Ishikawa (cell line): ENCODE data around the gene TBPL2.

Source experiments
- CEBPB ChIP-seq: IDR thresholded peaks from 2 replicates; pipeline ENCODE4 v1.6.1; 2012
- CREB1 ChIP-seq: IDR thresholded peaks from 2 replicates; pipeline ENCODE4 v1.6.1; 2012; ENCODE audit warnings: low read depth
- EP300 ChIP-seq: IDR thresholded peaks from 2 replicates; pipeline ENCODE4 v1.6.1; 2012; ENCODE audit warnings: borderline replicate concordance
- FOXM1 ChIP-seq: IDR thresholded peaks from 2 replicates; pipeline ENCODE4 v1.6.1; 2012; ENCODE audit warnings: low read depth, borderline replicate concordance
- RAD21 ChIP-seq: IDR thresholded peaks from 2 replicates; pipeline ENCODE4 v1.6.1; 2012; ENCODE audit warnings: low read depth
- TAF1 ChIP-seq: IDR thresholded peaks from 2 replicates; pipeline ENCODE4 v1.6.1; 2012; ENCODE audit warnings: low read depth, mild to moderate bottlenecking
- TEAD4 ChIP-seq: IDR thresholded peaks from 2 replicates; pipeline ENCODE4 v1.6.1; 2012
- TF ChIP-seq, protein P1 (sequence below): IDR thresholded peaks from 2 replicates; pipeline ENCODE4 v1.6.1; 2012
- TF ChIP-seq, protein P2 (sequence below): IDR thresholded peaks from 2 replicates; pipeline ENCODE4 v1.6.1; 2012; ENCODE audit warnings: low read depth, mild to moderate bottlenecking

DNA sequence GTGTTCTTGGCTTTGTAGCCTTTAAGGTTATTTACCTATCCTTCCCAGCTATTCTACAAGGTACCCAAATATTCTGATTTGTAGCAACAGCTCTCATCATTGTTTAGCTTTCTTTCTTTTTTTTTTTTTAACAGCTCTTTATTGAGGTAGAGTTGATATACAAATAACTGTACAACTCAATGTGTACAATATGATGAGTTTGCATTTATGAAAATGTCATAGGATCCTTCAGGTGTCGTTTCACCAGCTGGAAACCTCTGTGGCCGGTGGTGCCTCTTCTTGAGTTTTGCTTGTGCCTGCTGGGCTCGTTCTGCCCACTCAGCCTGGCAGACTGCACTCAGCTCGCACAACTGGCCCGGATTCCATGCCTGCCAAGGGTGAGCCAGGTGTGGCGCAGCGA lies 26.9 kb upstream of the TBPL2 start:
- no peak for TF ChIP-seq EP300
- TF ChIP-seq, protein P1, sequence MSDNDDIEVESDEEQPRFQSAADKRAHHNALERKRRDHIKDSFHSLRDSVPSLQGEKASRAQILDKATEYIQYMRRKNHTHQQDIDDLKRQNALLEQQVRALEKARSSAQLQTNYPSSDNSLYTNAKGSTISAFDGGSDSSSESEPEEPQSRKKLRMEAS, result no peak
- no peak for TF ChIP-seq TAF1
- TF ChIP-seq TEAD4, result no peak
- TF ChIP-seq FOXM1, result no peak
- TF ChIP-seq, protein P2, sequence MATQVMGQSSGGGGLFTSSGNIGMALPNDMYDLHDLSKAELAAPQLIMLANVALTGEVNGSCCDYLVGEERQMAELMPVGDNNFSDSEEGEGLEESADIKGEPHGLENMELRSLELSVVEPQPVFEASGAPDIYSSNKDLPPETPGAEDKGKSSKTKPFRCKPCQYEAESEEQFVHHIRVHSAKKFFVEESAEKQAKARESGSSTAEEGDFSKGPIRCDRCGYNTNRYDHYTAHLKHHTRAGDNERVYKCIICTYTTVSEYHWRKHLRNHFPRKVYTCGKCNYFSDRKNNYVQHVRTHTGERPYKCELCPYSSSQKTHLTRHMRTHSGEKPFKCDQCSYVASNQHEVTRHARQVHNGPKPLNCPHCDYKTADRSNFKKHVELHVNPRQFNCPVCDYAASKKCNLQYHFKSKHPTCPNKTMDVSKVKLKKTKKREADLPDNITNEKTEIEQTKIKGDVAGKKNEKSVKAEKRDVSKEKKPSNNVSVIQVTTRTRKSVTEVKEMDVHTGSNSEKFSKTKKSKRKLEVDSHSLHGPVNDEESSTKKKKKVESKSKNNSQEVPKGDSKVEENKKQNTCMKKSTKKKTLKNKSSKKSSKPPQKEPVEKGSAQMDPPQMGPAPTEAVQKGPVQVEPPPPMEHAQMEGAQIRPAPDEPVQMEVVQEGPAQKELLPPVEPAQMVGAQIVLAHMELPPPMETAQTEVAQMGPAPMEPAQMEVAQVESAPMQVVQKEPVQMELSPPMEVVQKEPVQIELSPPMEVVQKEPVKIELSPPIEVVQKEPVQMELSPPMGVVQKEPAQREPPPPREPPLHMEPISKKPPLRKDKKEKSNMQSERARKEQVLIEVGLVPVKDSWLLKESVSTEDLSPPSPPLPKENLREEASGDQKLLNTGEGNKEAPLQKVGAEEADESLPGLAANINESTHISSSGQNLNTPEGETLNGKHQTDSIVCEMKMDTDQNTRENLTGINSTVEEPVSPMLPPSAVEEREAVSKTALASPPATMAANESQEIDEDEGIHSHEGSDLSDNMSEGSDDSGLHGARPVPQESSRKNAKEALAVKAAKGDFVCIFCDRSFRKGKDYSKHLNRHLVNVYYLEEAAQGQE, result no peak
- no peak for TF ChIP-seq CEBPB
- TF ChIP-seq CREB1, result no peak
- no peak for TF ChIP-seq RAD21
